KBM-7 (cell line): ENCODE measurements around the gene CDK6.

ENCODE experiments used
- DNase-seq: peaks from one replicate; pipeline ENCODE4 v3.0.0-alpha.2; 2015
- in situ Hi-C: fragments of 300-500 bp; cut with MboI; formaldehyde crosslinking; loops from 2 replicates; pipeline ENCODE4 v1.14.3; 2020; ENCODE audit warnings: low sequenced_read_pairs, low pct_unique_long_range_greater_than_20kb, mixed read lengths

CDK6 gene

GRCh38 chr7:92831716-92832533 is 4.4 kb downstream of the CDK6 start:
- in situ Hi-C loops, result no loop called here
- DNase-seq, result no peak

- in situ Hi-C loops, result no loop called here
- peak; percentile 56 for DNase-seq
Observed at GRCh38 chr7:92830532-92831110, 5.8 kb downstream of the CDK6 start.

- no peak for DNase-seq
- in situ Hi-C loops, result no loop called here
Observed at GRCh38 chr7:92830027-92830426, 6.3 kb downstream of the CDK6 start.

DNA sequence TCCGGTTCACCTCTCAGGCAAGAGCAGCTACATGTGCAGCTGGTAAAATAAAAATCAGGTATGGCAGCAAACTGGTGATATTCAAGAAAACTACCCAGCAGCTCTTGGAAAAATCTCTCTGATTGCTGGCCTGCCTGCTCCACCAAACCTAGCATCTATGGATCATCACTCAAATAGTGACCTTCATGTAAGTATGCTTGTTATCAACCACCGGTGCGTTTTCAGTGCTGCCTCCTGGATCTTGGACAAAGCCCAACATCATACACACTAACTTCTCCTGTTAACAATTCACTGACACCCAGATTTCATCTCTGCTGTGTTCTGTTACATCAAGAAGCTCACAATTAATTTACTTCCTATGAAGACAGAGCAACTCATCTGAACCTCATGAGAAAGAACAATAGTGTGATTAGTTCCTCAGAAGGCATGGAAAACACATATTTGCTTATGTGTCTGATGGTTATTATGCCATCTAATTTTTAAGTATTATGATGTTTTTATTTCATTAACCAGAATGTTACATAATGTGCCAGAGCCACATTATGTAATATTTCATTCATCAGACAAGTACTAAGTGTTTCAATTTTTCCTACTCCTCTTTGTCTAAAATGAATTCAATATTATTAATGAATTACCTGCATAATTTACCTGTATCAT is 8.8 kb downstream of the CDK6 start:
- in situ Hi-C loops, result no loop called here
- DNase-seq, result no peak

DNA sequence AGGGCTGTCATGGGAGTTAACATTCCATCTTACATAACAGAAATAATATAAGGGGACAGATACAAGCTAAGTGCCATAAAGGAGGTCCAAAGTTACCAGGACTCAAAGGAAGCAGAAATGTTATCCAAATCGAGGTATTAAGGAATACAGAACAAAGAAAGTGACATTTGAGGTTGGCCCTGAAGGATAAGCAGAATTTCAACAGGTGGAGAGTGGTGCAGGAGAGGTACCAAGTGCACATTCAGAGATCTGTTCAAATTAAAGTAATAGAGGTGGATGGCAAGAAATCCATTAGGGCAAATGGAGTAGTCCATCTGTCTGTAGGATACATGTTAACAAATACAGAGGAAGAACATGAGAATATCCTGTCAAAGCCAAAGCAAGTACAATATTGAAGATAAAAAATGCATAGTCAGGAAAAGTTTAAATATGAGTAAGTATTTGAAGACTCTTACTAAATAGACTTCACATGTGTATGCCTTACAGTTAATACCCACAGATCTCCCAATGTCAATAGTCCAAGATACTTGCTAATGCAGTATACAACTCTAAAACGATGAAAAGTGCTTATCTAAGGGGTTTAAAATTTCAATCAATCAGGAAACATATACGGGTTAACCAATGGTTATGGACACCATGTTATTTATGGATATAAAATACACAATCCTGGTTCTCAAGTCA is 10.0 kb downstream of the CDK6 start:
- in situ Hi-C loops, result no loop called here

GRCh38 chr7:92824901-92825480 is 11.4 kb downstream of the CDK6 start:
- DNase-seq, result no peak
- in situ Hi-C loops, result no loop called here

More for the DNA sequence above, 10.0 kb downstream of the CDK6 start:
- no peak for DNase-seq

GRCh38 chr7:92824450-92824849 is 11.9 kb downstream of the CDK6 start:
- in situ Hi-C loops, result no loop called here
- no peak for DNase-seq

- in situ Hi-C loops, result no loop called here
- no peak for DNase-seq
Observed at GRCh38 chr7:92823042-92823441, 13.3 kb downstream of the CDK6 start.

GRCh38 chr7:92820191-92820590 is 16.2 kb downstream of the CDK6 start:
- in situ Hi-C loops, result no loop called here
- no peak for DNase-seq

- no peak for DNase-seq
- in situ Hi-C loops, result no loop called here
Observed at GRCh38 chr7:92817398-92817797, 19.0 kb downstream of the CDK6 start.

- DNase-seq, result no peak
- in situ Hi-C loops, result no loop called here
Observed at GRCh38 chr7:92815412-92815811, 21.0 kb downstream of the CDK6 start.

- DNase-seq, result no peak
- in situ Hi-C loops, result no loop called here
Observed at GRCh38 chr7:92813390-92814024, 22.9 kb downstream of the CDK6 start.

DNA sequence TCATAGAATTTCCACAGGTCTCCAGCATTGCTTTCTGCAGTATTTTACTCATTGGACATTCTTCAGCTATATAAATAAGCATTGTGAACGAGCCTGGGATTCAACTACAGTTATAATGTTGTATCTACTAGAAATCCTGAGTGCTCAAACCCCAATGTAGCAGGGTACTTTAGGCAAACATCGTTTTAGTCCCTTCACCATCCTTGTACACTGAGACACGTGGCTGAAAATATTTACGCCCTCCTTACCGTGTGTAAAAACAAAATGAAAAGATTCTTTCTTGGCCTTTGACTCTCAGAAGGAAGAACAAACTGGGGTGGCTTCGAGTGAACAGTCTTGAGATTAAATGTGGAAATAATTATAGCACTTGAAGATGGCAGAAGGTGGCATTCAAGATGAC is 25.2 kb downstream of the CDK6 start:
- DNase-seq, result no peak
- in situ Hi-C loops, result no loop called here

DNA sequence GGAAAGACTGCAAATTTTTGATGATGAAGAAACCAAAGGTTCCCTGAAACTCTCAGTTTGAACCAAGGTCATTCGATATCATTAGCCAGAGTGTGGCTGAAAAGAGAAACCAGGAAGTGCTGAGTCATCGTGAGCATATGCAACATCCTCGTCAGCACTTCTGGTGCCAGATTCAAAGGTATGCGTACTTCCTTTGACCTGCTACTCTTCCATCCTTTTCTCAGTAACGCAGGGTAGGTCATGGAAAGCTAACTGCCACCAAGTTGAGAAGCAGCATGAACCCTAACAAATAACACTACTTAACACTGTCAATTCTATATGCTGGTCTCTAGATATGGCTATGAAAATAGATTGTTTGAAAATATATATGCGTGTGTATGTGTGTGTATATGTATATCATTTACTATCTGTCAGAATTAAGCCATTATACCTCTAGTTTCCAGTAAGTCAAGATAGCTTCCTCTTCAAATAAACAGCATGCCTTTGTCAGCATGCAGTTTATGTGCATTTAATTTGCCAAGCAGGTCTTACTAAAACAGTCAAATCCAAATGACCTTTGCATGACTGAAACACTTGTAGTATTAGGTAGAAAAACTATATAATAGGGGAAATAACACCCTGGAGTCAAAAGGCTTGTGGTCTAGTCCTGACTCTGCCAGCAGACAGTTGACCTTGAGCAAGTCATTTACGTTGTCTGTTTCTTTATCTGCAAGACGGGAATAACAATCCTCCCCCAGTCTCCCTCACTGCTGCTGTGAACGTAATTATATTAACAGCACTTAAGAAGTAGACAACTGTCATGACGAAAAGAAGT is 26.4 kb downstream of the CDK6 start:
- in situ Hi-C loops, result no loop called here
- DNase-seq, result peak; percentile 85

DNA sequence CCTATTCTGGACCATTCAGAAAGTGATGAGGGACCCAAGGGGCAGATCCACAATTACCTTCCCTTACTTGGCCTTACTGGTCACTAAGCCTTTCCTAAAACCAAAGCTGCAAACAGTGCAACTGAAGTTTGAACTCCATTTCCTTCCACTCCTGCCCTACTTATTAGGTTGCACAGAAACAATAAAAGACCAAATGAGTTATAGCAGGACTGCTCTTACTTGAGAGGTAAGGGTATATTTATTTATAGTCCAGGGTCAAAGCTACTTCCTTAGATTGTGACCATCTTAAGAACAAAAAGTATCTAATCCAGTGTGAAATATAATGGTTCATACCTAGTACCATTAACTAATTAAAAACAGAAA is 27.0 kb downstream of the CDK6 start:
- no peak for DNase-seq
- in situ Hi-C loops, result no loop called here

- DNase-seq, result no peak
- in situ Hi-C loops, result no loop called here
Observed at GRCh38 chr7:92808635-92809034, 27.7 kb downstream of the CDK6 start.

GRCh38 chr7:92808006-92808405 is 28.4 kb downstream of the CDK6 start:
- in situ Hi-C loops, result no loop called here
- no peak for DNase-seq

GRCh38 chr7:92806496-92806895 is 29.9 kb downstream of the CDK6 start:
- in situ Hi-C loops, result no loop called here
- DNase-seq, result no peak
